ENCODE data around the gene CCN6.

- TF ChIP-seq GABPA (IDR thresholded peaks at IDR 0.05; ENCODE audit: low read depth) (no peak), CTCF (IDR thresholded peaks at IDR 0.05; ENCODE audit: insufficient read depth, low read length) (no peak)
Measured at GRCh38 chr6:112066606-112067005, 12.7 kb downstream of the CCN6 start.
